A673 (cell line): ENCODE measurements around the gene ANK2.

ENCODE experiments used
- CTCF ChIP-seq: fragments of 300-800, 200-600 bp; sonication (generic); conservative IDR thresholded peaks from 2 replicates; pipeline ENCODE4 v1.5.1; 2017; ENCODE audit warnings: low read depth, mild to moderate bottlenecking, antibody characterized with exemption, low read length, moderate library complexity, mixed read lengths
- EZH2 ChIP-seq: fragments of 200-600 bp; sonication (generic); IDR thresholded peaks from 2 replicates; pipeline ENCODE4 v1.6.1; 2017; ENCODE audit warnings: borderline replicate concordance, low read depth, mild to moderate bottlenecking, mixed read lengths, antibody characterized with exemption, low read length; ENCODE audit not compliant: poor library complexity, severe bottlenecking

GRCh38 chr4:113106108-113106507 is 56.7 kb downstream of the ANK2 start:
- TF ChIP-seq CTCF (peak; percentile 51), EZH2 (no peak)
